IPS-NIHi7 (cell line): ENCODE data around the gene THSD7A.

Experiments
- DNase-seq: peaks from one replicate; pipeline ENCODE4 v3.0.0; 2012; ENCODE audit warnings: mixed read lengths; ENCODE audit errors: extremely low spot score

The THSD7A gene

GRCh38 chr7:11633310-11633709 is 198.7 kb downstream of the THSD7A start:
- DNase-seq: no peak

GRCh38 chr7:11630355-11630754 is 201.6 kb downstream of the THSD7A start:
- no peak for DNase-seq

DNA sequence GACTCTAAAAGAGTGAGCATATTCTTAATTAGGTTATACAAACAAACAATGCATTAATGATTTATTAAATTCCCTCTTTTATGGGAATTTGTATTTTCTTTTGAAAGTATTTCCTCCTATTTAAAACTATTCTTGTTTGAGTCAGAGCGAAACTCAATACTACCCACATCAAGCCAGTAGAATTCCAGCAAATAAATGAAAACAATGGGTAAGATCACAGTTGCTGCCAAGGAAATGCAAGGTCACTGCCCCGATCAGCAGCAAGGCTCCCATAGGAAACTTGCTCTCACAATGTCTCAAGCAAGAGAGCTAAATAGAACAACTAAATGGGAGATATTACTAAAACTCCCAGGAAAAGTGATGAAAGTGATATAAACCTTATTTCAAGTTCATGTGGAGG is 206.3 kb downstream of the THSD7A start:
- no peak for DNase-seq

- no peak for DNase-seq
Observed at GRCh38 chr7:11623093-11623678, 208.8 kb downstream of the THSD7A start.

DNA sequence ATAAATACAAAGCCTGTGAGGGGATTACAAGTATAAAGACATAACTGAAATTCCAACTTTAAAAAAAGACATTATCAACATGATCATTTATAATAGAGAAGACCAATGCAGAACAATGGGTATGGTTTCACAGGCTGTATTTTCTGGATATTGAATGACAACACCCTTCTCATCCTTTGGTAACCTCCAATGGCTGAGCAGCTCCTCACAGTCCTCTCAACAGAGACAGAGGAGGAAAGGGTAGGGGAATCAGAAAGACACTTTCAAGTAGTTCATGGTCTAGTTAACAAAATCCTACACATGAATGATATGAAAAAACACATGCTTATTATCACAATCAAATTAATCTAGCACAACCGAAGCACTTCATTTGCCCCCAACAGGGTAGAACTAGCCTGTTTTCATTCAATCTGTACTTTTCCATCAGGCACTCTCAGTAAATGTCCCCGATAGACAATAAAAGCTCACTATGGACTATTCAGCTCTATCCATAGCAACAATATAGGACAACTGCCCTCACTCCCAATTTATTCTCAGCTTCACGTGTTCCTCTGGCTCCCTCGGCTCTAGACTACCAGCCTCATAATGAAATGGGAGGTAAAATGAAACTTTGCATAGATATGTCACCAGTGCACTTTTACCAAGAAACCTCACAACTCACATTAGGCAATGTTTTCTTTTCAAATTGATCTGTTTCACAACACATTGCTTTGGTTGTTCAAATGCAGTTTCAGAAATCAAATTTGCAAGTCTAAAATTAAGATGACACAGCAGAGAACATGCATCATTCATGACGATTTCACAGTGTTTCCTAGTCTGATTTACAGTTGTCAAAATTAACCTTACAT is 211.4 kb downstream of the THSD7A start:
- no peak for DNase-seq

- no peak for DNase-seq
Observed at GRCh38 chr7:11616466-11616865, 215.5 kb downstream of the THSD7A start.

- no peak for DNase-seq
Observed at GRCh38 chr7:11615174-11615573, 216.8 kb downstream of the THSD7A start.

GRCh38 chr7:11613292-11613930 is 218.6 kb downstream of the THSD7A start:
- no peak for DNase-seq

- DNase-seq: no peak
Observed at GRCh38 chr7:11612737-11613136, 219.3 kb downstream of the THSD7A start.

DNA sequence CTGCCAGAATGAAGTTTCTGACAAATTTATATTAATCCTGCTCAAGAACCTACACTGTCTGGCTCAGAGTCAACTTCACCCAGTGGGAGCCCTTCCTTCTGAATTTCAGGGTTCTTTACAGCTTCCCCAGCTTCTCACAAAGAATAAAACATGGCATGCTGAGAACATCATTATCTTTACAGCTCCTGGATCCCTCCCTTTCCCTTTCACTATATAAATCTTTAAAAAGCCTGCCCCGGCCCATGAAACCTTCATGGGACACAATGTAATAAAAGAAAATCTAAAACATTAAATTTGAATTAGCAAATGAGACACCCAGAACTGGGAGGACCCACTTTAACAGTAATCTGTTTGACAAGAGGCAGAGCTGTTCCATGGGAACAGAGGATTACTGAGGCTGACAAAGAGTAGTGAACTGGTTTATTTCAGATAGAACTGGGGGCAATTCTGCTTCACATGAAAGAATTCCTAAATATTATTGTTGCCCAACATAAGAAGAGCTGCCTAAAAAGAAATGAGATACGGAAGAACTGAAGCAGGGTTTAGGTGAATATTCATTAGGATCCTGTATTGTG is 222.8 kb downstream of the THSD7A start:
- no peak for DNase-seq

- DNase-seq: no peak
Observed at GRCh38 chr7:11607686-11608085, 224.3 kb downstream of the THSD7A start.

DNA sequence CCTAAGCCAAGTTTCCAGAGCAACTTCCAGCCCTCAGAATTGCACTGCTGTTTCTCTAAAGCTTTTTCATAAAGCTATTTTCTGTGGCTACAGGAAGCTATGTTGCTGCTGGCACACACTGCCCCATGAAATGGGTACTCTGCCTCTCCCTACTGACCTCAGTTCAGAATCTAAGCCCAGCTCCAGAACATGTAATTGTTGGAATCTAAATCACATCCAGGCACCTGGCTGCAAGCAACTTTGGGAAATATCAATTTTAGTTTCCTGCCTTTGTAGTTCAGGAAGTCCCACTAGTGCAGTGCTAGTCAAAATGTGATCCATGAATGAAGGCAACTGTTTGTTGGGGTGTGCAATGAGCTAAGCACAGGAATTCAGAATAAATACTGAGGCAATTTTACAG is 226.2 kb downstream of the THSD7A start:
- no peak for DNase-seq

GRCh38 chr7:11604505-11604904 is 227.5 kb downstream of the THSD7A start:
- no peak for DNase-seq

DNA sequence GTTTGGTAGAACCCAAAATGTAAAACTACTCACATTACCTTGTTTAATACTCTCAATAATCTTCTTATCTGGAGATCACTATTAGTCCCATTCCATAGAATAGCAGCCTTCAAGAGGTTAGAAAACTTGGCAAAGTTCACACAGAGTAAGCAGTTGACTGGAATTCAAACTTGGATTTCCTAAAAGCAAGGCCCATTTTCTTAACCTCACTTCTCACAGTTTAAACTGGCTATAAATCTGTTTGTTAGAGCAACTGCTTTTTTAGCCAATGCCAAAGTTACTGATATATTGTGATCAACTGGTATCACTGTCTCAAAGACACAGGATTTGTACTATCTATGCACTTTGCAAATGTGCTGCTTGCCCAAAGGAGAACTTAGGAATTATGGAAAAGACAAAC is 230.2 kb downstream of the THSD7A start:
- DNase-seq: no peak

DNA sequence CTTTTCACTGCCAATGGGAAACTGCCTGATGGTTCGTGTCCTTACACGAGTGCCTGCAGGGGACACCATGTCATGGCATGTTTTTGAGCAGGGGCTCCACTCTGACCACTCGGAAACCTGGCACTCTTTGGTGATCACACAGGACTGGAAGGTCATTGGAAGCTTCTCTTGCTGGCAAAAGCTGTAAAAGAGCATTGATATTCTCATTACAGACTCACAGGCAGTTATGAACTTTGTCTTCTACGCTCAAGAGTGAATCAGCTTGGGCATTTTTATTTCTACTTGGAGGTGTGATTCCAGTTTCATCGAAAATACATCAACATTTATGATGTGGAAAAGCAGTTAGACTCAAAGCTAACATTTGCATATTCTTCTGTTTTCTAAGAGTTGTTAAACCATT is 238.7 kb downstream of the THSD7A start:
- no peak for DNase-seq

DNA sequence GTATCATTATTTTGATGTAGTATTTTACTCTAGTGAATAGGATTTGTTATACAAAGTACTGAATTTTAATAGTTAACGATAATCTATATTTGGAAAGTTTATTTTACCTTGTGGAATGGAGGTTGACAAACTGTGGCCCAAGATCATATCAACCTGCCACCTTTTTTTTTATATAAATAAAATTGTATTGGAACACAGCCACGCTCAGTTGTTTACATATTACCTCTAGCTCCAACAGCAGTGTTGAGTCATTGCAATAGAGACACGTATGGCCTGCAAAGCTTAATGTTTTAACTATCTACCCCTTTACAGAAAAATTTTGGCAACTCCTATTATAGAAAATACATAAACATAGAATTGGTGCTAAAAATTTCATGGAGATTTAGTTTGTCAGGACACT is 239.3 kb downstream of the THSD7A start:
- no peak for DNase-seq

DNA sequence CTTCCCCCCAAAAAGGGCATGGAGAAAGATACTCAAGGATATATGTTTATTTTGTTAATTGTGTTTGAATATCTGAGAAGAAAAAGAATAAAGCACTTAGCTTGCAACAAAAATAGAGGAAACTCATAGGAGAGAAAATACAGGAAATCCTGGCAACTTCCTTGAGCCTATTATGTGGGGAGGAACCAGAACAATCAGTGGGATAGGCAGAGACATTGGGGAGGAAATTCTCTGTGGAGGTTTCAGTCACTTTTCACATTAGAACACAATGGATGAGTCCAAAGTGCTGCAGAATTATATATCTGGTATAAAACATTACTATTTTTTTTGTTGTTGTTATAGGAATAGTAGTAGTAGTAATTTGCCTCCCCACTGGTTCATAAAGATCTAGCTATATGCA is 240.1 kb downstream of the THSD7A start:
- no peak for DNase-seq

- DNase-seq: no peak
Observed at GRCh38 chr7:11591055-11591633, 240.9 kb downstream of the THSD7A start.

DNA sequence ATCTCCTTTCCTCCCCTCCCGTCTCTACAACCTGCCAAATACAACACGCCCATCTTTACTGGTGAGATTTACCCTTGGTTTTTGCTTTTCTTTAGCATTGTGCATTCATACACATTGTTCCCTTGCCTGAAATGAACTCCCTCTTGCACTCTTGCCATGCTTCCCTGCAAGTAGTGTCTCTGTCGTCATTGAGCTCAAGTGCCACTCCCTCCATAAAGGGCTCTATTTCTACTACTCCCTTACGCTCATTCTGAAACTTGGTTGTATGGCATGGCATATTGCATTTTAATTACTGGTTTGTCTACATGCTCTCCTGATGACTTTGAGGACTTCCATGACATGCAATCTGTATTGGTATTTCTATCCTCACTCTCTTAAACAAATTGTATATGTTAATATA is 242.7 kb downstream of the THSD7A start:
- no peak for DNase-seq

- no peak for DNase-seq
Observed at GRCh38 chr7:11587814-11588213, 244.2 kb downstream of the THSD7A start.

GRCh38 chr7:11587048-11587447 is 244.9 kb downstream of the THSD7A start:
- no peak for DNase-seq

DNA sequence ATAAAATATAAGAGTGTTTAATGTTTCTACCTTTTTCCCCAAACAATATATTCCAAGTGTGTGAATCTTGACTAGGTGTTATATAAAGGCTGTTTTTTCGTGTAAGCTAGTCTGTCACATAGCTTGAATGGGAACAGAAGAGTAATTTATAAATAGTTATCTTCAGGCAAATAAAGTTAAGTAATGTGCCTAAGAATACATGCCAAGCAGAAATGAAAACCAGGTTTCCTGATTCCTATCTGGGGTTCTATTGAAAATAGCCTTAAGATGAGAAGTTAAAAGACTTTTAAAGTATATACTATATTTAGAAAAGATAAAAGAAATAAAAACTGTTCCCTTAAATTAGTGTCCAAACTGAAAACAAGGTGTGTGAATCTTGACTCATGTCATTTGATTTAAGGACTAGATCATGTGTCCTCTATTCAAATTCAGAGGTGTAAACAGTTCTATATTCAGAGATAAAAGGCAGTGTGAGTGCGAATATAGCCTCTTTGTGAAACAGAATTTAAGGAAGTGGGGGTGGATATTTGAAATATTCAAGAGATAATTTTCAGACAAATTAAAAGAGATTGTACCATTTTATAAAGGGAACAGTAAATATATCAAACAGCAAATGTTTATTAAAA is 247.5 kb downstream of the THSD7A start:
- no peak for DNase-seq
